ELF-1 (cell line): Measurements from ENCODE around the gene ZMIZ2.
A peak's percentile ranks its signal among the peaks of the same experiment; 100 is the strongest.
"Not testable (repeated sequence)": the region's sequence is repeated elsewhere in the genome, so short reads cannot be mapped to it uniquely, and the experiment has no call there.

Experiments used
- DNase-seq: peaks from one replicate; pipeline ENCODE4 v3.0.0-alpha.2; 2016; ENCODE audit warnings: low read depth, low spot score

ZMIZ2 gene

GRCh38 chr7:44727158-44727936, 21.3 kb upstream of the ZMIZ2 start:
- peak; percentile 42 for DNase-seq

GRCh38 chr7:44727937-44728262, 20.7 kb upstream of the ZMIZ2 start:
- no peak for DNase-seq

- DNase-seq = no peak
Observed at GRCh38 chr7:44729949-44730590, 18.6 kb upstream of the ZMIZ2 start.

- DNase-seq = not testable (repeated sequence)
Observed at GRCh38 chr7:44732971-44733370, 15.7 kb upstream of the ZMIZ2 start.

GRCh38 chr7:44733708-44734481, 14.8 kb upstream of the ZMIZ2 start:
- no peak for DNase-seq

GRCh38 chr7:44735403-44736165, 13.1 kb upstream of the ZMIZ2 start:
- DNase-seq = no peak

GRCh38 chr7:44736896-44737295, 11.8 kb upstream of the ZMIZ2 start:
- no peak for DNase-seq

GRCh38 chr7:44738051-44738723, 10.5 kb upstream of the ZMIZ2 start:
- DNase-seq = no peak

GRCh38 chr7:44738876-44739665, 9.6 kb upstream of the ZMIZ2 start:
- DNase-seq = no peak

GRCh38 chr7:44740055-44740454, 8.6 kb upstream of the ZMIZ2 start:
- no peak for DNase-seq

GRCh38 chr7:44743750-44744149, 4.9 kb upstream of the ZMIZ2 start:
- DNase-seq = peak; percentile 58

GRCh38 chr7:44748948-44749731, 493 bp downstream of the ZMIZ2 start:
- DNase-seq = peak; percentile 29

GRCh38 chr7:44749992-44750391, 1.3 kb downstream of the ZMIZ2 start:
- no peak for DNase-seq

- DNase-seq = no peak
Observed at GRCh38 chr7:44750424-44750823, 1.8 kb downstream of the ZMIZ2 start.

- peak; percentile 26 for DNase-seq
Observed at GRCh38 chr7:44750921-44751571, 2.4 kb downstream of the ZMIZ2 start.

- DNase-seq = no peak
Observed at GRCh38 chr7:44752822-44753221, 4.2 kb downstream of the ZMIZ2 start.

GRCh38 chr7:44754802-44755697, 6.4 kb downstream of the ZMIZ2 start:
- DNase-seq = no peak
